Epithelial cell of proximal tubule (primary cell): ENCODE results near the gene ICAM1. TPM values are rescaled to one million over a fixed set of nuclear protein-coding genes. Genes with fewer than 3 reads are reported as not detected.

Experiments
- DNase-seq: peaks from one replicate; pipeline ENCODE4 v3.0.0-alpha.2; 2011; ENCODE audit warnings: low read depth
- H3K4me3 ChIP-seq: 2 replicates; pipeline ENCODE4 v1.5.1; 2011; ENCODE audit warnings: low read depth, mild to moderate bottlenecking, low read length
- CTCF ChIP-seq: conservative IDR thresholded peaks from 2 replicates; pipeline ENCODE4 v1.5.1; 2012; ENCODE audit warnings: low read depth, mild to moderate bottlenecking, low read length
- total RNA-seq: library from RNA; depleted of rRNA; stranded (reverse); fragments of >200 nt; gene quantifications from 2 replicates; pipeline ENCODE4 v1.2.3, GENCODE V29; 2015

Gene ICAM1
- total RNA-seq, 1 donor from 2014 or later: 36.3 TPM

DNA sequence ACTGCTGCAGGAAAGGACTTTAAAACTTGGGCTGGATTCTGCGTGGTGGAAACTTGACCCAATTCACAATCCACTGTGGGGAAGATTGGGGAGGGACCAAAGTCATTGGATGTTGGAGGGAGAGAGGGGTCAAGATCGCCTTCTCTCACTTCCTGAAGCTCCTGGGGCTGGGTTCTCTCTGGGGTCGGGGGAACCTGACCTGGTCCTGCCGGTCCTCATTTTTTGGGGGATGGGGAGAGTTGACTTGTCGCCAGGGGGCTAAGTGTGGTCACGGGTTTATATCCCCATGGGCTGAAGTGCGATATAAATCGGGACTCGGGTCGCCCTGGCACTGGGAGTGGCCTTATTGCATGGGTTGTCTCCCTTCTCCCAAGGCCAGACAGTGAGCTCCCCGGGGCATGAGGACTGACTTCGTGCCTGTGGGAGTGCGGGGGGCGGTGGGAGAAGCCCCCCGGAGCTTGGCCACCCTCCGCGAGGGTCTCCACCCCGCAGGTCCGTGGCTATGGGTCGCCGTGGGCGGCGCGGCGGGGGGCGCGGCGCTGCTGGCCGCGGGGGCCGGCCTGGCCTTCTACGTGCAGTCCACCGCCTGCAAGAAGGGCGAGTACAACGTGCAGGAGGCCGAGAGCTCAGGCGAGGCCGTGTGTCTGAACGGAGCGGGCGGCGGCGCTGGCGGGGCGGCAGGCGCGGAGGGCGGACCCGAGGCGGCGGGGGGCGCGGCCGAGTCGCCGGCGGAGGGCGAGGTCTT, 25.1 kb downstream of the ICAM1 start:
- DNase-seq: no peak
- H3K4me3 ChIP-seq: peak overlapping the region; percentile 24
- no peak for TF ChIP-seq CTCF

- TF ChIP-seq CTCF: no peak
- no peak overlapping the region for H3K4me3 ChIP-seq
- DNase-seq: no peak
Measured at GRCh38 chr19:10299545-10300458, 28.9 kb downstream of the ICAM1 start.

DNA sequence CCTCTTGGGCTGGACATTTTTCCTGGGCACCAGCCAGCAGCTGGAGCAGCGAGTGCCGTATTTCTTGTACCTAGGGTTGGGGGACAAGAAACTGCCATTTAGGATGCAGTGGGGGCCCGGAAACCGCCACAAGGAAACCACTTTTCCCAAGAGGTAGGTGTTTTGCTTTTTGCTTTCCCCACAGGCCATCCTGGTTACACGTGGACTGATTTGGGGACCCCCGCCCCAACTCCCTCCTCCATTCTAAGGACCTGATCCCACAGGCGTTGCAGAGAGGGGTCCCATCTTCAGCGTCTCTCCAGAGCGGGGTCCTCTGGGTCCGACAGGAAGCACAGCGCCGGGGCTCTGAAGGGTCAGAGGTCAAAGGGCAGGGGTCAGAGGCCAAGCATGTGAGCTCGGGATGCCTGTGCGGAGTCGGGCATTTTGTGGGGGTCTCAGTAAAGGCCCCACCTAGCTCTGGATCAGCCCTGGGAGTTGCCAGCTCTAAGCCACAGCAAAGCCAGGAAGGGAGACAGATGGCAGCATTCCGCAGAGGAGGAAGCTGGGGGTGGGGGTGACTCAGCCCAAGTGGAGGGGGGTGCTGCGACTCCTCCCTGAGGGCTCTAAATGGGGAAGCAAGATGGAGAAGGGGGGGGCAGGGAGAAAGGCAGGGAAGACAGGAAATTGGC, 34.4 kb downstream of the ICAM1 start:
- DNase-seq: no peak
- no peak overlapping the region for H3K4me3 ChIP-seq
- TF ChIP-seq CTCF: no peak

GRCh38 chr19:10306327-10306726, 35.4 kb downstream of the ICAM1 start:
- DNase-seq: no peak
- no peak for TF ChIP-seq CTCF
- no peak overlapping the region for H3K4me3 ChIP-seq

DNA sequence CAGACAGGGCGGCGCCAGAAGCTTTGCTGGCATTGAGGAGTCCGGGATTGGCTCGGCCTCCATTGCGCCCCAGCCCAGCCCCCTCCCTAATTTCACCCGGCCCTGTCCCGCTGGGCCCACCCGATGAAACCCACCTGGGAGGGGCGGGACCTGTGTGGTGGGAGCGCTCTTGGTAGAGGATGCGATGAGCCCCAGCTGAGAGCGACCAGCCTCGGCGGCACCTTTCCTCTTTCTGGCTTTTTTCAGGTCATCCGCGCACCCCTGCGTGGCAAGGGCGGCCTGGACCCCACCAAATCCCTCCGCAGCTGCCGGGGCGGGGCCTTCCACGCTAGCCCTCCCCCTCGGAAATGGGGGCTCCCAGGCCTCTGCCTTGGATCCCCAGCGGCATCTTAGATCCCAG, 38.5 kb downstream of the ICAM1 start, which contains the start of gene ZGLP1:
TSS of gene ZGLP1 (minus strand) at position 393 of the 400 bp plus-strand sequence.
- DNase-seq: no peak
- H3K4me3 ChIP-seq: no peak within 1 kb of the TSS
- no peak for TF ChIP-seq CTCF

DNA sequence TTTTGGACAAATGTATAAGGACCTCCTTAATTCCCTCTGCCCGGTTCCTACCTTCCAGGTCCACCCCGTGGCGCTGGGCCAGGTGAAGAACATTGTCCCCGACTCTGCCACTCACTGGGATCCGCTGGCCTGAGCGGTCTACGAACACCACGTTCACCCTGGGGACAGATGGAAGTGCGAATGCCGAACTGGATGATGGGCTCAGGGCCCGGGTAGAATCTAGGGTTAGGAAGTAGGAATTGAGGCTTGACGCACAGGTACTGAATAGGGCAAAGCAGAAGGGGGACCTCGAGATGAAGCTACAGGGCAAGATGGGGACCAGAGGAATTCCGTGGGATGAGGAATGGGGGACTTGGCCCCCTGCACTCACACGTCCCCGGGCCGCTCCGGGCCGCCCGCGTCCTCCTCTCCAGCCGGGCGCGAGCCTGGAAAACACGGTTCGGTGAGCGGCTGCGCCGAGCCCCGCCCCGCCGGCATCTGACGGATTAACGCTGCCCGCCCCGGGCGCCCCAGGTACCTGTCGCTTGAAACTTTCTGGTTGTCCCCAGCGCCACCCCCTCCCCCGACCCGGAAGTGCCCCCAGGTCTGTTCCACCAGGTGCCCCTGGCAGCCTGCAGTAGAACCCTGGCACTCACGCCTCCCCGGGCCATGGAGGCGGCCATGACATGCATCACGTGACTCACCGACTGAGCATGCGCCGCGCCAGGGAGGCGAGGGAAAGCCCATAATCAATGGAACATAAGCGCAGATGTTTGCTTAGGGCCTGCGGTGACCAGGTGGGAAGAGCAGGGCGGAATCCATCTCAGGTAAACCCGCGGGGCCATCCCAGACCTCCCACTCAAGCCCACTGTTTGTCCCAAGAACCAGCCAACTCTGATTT, 44.7 kb downstream of the ICAM1 start, which contains the start of gene FDX2:
TSS of gene FDX2 (minus strand) at position 681 of the 880 bp plus-strand sequence. CDS start at position 662, 19 bp downstream.
- no peak for TF ChIP-seq CTCF
- no peak for DNase-seq
- H3K4me3 ChIP-seq: peak within 1 kb of the TSS; percentile 85
